Neuronal stem cell (in vitro differentiated cells): Measurements from ENCODE around the gene HAUS2.

Experiments used
- DNase-seq: peaks from one replicate; pipeline ENCODE4 v3.0.0-alpha.2; 2013; ENCODE audit warnings: low spot score
- H2AFZ ChIP-seq: one replicate; pipeline ENCODE4 v1.6.1; 2013; ENCODE audit warnings: mild to moderate bottlenecking, low read length, inconsistent platforms
- H2AK5ac ChIP-seq: 2 replicates; pipeline ENCODE4 v1.6.1; 2013; ENCODE audit warnings: low read depth, mild to moderate bottlenecking, inconsistent platforms, low read length, moderate library complexity, mixed read lengths
- H2BK120ac ChIP-seq: 2 replicates; pipeline ENCODE4 v1.6.1; 2013; ENCODE audit warnings: low read depth, mild to moderate bottlenecking, inconsistent platforms, low read length, moderate library complexity, mixed read lengths
- H2BK12ac ChIP-seq: one replicate; pipeline ENCODE4 v1.6.1; 2013; ENCODE audit warnings: low read length, inconsistent platforms
- H2BK15ac ChIP-seq: 2 replicates; pipeline ENCODE4 v1.6.1; 2013; ENCODE audit warnings: mild to moderate bottlenecking, low read length, inconsistent platforms, mixed read lengths
- H2BK5ac ChIP-seq: one replicate; pipeline ENCODE4 v1.6.1; 2013; ENCODE audit warnings: inconsistent platforms, mild to moderate bottlenecking, low read length, moderate library complexity
- H3K14ac ChIP-seq: one replicate; pipeline ENCODE4 v1.6.1; 2013; ENCODE audit warnings: low read length, inconsistent platforms
- H3K18ac ChIP-seq: 2 replicates; pipeline ENCODE4 v1.6.1; 2013; ENCODE audit warnings: low read length, inconsistent platforms
- H3K23ac ChIP-seq: 2 replicates; pipeline ENCODE4 v1.6.1; 2013; ENCODE audit warnings: low read depth, mild to moderate bottlenecking, mixed read lengths, low read length, inconsistent platforms; ENCODE audit not compliant: poor library complexity
- H3K27ac ChIP-seq: replicated peaks from 3 replicates; pipeline ENCODE4 v1.5.1; 2013; ENCODE audit warnings: low read length, inconsistent platforms
- H3K27me3 ChIP-seq, 3 experiments: 2 replicates each; pipeline ENCODE4 v1.6.1; 2013; ENCODE audit warnings: low read length in 3 of 3, mild to moderate bottlenecking in 2 of 3, inconsistent platforms in 1 of 3, low read depth in 1 of 3, mixed read lengths in 1 of 3, moderate library complexity in 1 of 3; ENCODE audit not compliant: control insufficient read depth in 3 of 3, insufficient read depth in 3 of 3
- H3K36me3 ChIP-seq, 2 donors: replicated peaks in 1 of 2; 2 replicates each; pipeline ENCODE4 v1.6.1; 2013; ENCODE audit warnings: low read length in 2 of 2; ENCODE audit not compliant: control insufficient read depth in 2 of 2, insufficient read depth in 2 of 2
- H3K4ac ChIP-seq: 2 replicates; pipeline ENCODE4 v1.6.1; 2013; ENCODE audit warnings: inconsistent platforms, mild to moderate bottlenecking, low read length, moderate library complexity
- H3K4me1 ChIP-seq, 2 donors: 1 replicate in 1 of 2; 2 replicates in 1 of 2; pipeline ENCODE4 v1.6.1; 2013; ENCODE audit warnings: low read length in 2 of 2, low read depth in 1 of 2; ENCODE audit not compliant: control insufficient read depth in 2 of 2, insufficient read depth in 1 of 2
- H3K4me2 ChIP-seq: one replicate; pipeline ENCODE4 v1.6.1; 2013; ENCODE audit warnings: mild to moderate bottlenecking, low read length, inconsistent platforms; ENCODE audit not compliant: insufficient read depth, poor library complexity, severe bottlenecking
- H3K4me3 ChIP-seq, 2 donors: 2 replicates each; pipeline ENCODE4 v1.5.1; 2013; ENCODE audit warnings: low read length in 2 of 2, mild to moderate bottlenecking in 2 of 2, inconsistent platforms in 1 of 2, moderate library complexity in 1 of 2
- H3K79me1 ChIP-seq: one replicate; pipeline ENCODE4 v1.6.1; 2013; ENCODE audit warnings: low read depth, mild to moderate bottlenecking, inconsistent platforms, low read length, moderate library complexity
- H3K9ac ChIP-seq: one replicate; pipeline ENCODE4 v1.6.1; 2013; ENCODE audit warnings: mild to moderate bottlenecking, low read depth, low read length, inconsistent platforms; ENCODE audit not compliant: poor library complexity
- H3K9me3 ChIP-seq, 2 donors: replicated peaks in 1 of 2; 2 replicates each; pipeline versions ENCODE3 to v1.6.1; 2013; ENCODE audit warnings: low read length in 2 of 2, mild to moderate bottlenecking in 2 of 2, inconsistent platforms in 1 of 2, low read depth in 1 of 2, mixed read lengths in 1 of 2, moderate library complexity in 1 of 2; ENCODE audit not compliant: control insufficient read depth in 2 of 2, insufficient read depth in 1 of 2
- H4K8ac ChIP-seq: one replicate; pipeline ENCODE4 v1.6.1; 2013; ENCODE audit warnings: low read depth, mild to moderate bottlenecking, inconsistent platforms, low read length, moderate library complexity
- H4K91ac ChIP-seq: one replicate; pipeline ENCODE4 v1.6.1; 2013; ENCODE audit warnings: low read length, low read depth, mild to moderate bottlenecking, inconsistent platforms; ENCODE audit not compliant: poor library complexity
- WGBS, 2 donors: extraction: QIAGEN DNeasy Blood & Tissue Kit; methylation state at CpG; one replicate each; pipeline ENCODE4 v1.1.7; 2013; ENCODE audit warnings: missing lambda C conversion rate in 2 of 2, mixed read lengths in 1 of 2; ENCODE audit not compliant: insufficient read length in 2 of 2, insufficient replicate concordance in 1 of 2; ENCODE audit errors: extremely low coverage in 2 of 2; 5-methylcytosine and 5-hydroxymethylcytosine counted together

Gene HAUS2

DNA sequence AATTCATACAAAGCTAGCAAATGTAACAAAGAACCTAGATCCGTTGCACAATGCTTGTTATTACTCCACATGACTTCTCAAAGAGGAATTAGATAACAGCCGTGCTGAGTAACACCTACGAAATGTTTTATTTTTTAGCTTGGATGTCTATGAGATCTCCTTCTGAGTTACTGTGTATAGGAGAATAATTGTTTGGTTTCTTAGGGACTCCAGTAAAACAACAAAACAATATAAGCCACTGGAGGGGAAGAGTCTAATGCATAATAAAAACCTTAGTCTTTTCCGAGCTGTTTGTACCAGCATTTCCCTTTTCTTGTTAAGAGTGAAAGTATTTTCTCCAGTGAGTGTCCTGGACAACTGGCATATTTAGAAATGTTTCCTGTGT lies 37.6 kb upstream of the HAUS2 start:
- DNase-seq, result no peak
- no peaks in the 10 kb centered on the region for H3K4me1 ChIP-seq
- no peak overlapping the region for H3K4me2 ChIP-seq
- H2BK5ac ChIP-seq, result no peak overlapping the region
- no peak overlapping the region for H3K4ac ChIP-seq
- H3K23ac ChIP-seq, result no peak overlapping the region
- no CpG with 5 or more reads among the region's 4 CpGs for WGBS, 2 donors
- no peak overlapping the region for H2BK12ac ChIP-seq
- H4K91ac ChIP-seq, result no peak overlapping the region
- no peak overlapping the region for H3K18ac ChIP-seq
- no peak overlapping the region for H2AFZ ChIP-seq
- no peaks in the 10 kb centered on the region for H3K79me1 ChIP-seq
- H2BK15ac ChIP-seq, result no peak overlapping the region
- no peak overlapping the region for H3K27ac ChIP-seq
- no peak overlapping the region for H3K4me3 ChIP-seq
- no peak overlapping the region for H2AK5ac ChIP-seq
- H2BK120ac ChIP-seq, result no peak overlapping the region
- peaks cover 7 to 60% of the 10 kb centered on the region in 2 donors for H3K36me3 ChIP-seq
- no peak overlapping the region for H3K9ac ChIP-seq
- no peaks in the 10 kb centered on the region for H3K27me3 ChIP-seq
- H3K14ac ChIP-seq, result no peak overlapping the region
- no peaks in the 10 kb centered on the region for H3K9me3 ChIP-seq
- H4K8ac ChIP-seq, result no peak overlapping the region

- Histone ChIP-seq H3K9me3 (peaks cover 0 to 4% of the 10 kb centered on the region in 2 donors), H3K4ac (no peak overlapping the region), H4K8ac (no peak overlapping the region), H3K23ac (no peak overlapping the region), H2BK5ac (no peak overlapping the region), H4K91ac (no peak overlapping the region), H3K14ac (no peak overlapping the region), H3K9ac (no peak overlapping the region), H3K79me1 (no peaks in the 10 kb centered on the region), H2BK12ac (no peak overlapping the region), H3K4me3 (no peak overlapping the region), H2BK15ac (no peak overlapping the region), H3K4me2 (no peak overlapping the region), H2BK120ac (no peak overlapping the region), H3K27me3 (no peaks in the 10 kb centered on the region), H3K18ac (no peak overlapping the region), H3K27ac (no peak overlapping the region), H3K36me3 (peaks cover 0 to 68% of the 10 kb centered on the region in 2 donors), H3K4me1 (no peaks in the 10 kb centered on the region), H2AK5ac (no peak overlapping the region), H2AFZ (no peak overlapping the region)
- no peak for DNase-seq
- WGBS, 2 donors, result no CpG with 5 or more reads among the region's 2 CpGs
Observed at GRCh38 chr15:42523331-42523730, 25.3 kb upstream of the HAUS2 start.

DNA sequence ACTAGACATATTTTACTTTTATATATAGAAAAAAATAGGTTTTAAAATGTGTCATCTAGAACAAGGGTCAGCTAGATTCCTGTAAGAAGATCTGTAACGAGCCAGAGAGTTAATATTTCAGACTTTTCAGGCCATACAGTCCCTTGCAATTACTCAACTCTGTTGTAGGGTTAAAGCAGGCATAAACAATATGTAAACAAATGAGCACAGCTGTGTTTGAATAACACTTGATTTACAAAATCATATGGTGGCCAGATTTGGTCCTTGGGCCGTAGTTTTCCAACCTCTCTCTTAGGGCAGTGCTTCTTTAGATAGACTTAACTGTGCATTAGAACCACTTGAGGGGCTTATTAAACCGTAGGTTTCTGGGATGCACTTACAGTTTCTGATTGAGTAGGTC lies 19.7 kb upstream of the HAUS2 start:
- WGBS, 2 donors, result no CpG with 5 or more reads among the region's 3 CpGs
- no peak overlapping the region for H3K18ac ChIP-seq
- H2AFZ ChIP-seq, result no peak overlapping the region
- no peak overlapping the region for H3K9ac ChIP-seq
- no peak overlapping the region for H3K14ac ChIP-seq
- H3K36me3 ChIP-seq, result peaks cover 0 to 76% of the 10 kb centered on the region in 2 donors
- H4K91ac ChIP-seq, result no peak overlapping the region
- no peak overlapping the region for H2BK15ac ChIP-seq
- H3K4ac ChIP-seq, result no peak overlapping the region
- no peak overlapping the region for H3K4me3 ChIP-seq
- H3K4me2 ChIP-seq, result no peak overlapping the region
- H2BK5ac ChIP-seq, result no peak overlapping the region
- no peak overlapping the region for H2BK120ac ChIP-seq
- no peak overlapping the region for H3K23ac ChIP-seq
- no peak overlapping the region for H2AK5ac ChIP-seq
- H4K8ac ChIP-seq, result no peak overlapping the region
- H3K9me3 ChIP-seq, result no peaks in the 10 kb centered on the region
- H3K27ac ChIP-seq, result no peak overlapping the region
- H3K79me1 ChIP-seq, result no peaks in the 10 kb centered on the region
- H2BK12ac ChIP-seq, result no peak overlapping the region
- H3K4me1 ChIP-seq, result no peaks in the 10 kb centered on the region
- no peak for DNase-seq
- no peaks in the 10 kb centered on the region for H3K27me3 ChIP-seq

DNA sequence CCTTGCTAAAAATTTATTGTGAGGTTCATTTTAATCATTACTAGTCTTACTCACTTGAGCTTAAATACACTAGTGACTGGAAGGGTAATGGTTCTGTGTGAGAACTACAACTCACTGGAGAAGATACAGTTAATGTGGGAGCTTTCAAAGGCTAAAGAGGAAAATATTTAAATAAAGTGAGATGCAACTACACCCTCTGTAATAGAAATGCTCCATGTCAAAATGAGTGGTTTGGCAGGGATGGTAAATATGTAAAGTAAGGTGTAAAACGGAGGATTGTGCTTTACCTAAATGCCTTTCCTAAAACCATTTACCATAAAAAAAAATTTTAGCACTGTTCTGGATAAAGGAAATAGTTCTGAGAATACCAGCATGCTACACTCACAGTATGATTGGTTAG lies 15.4 kb upstream of the HAUS2 start:
- no peak overlapping the region for H2AFZ ChIP-seq
- no peak overlapping the region for H2BK120ac ChIP-seq
- H3K4ac ChIP-seq, result no peak overlapping the region
- no peak overlapping the region for H4K91ac ChIP-seq
- H3K27ac ChIP-seq, result no peak overlapping the region
- H3K18ac ChIP-seq, result no peak overlapping the region
- H3K4me2 ChIP-seq, result no peak overlapping the region
- no peaks in the 10 kb centered on the region for H3K79me1 ChIP-seq
- no peak overlapping the region for H4K8ac ChIP-seq
- H3K9ac ChIP-seq, result no peak overlapping the region
- H3K14ac ChIP-seq, result no peak overlapping the region
- H3K23ac ChIP-seq, result no peak overlapping the region
- no peak overlapping the region for H2BK15ac ChIP-seq
- no peak overlapping the region for H3K4me3 ChIP-seq
- no peaks in the 10 kb centered on the region for H3K4me1 ChIP-seq
- H3K36me3 ChIP-seq, result peaks cover 0 to 91% of the 10 kb centered on the region in 2 donors
- DNase-seq, result no peak
- no CpG with 5 or more reads among the region's 1 CpG for WGBS, 2 donors
- no peaks in the 10 kb centered on the region for H3K9me3 ChIP-seq
- H2BK5ac ChIP-seq, result no peak overlapping the region
- no peaks in the 10 kb centered on the region for H3K27me3 ChIP-seq
- no peak overlapping the region for H2AK5ac ChIP-seq
- no peak overlapping the region for H2BK12ac ChIP-seq
